RWPE2 (cell line): ENCODE data around the gene OLFM4.

Experiments used
- ATAC-seq: fragments of 200-7000 bp; cut with Tn5 transposase; 3 replicates; pipeline ENCODE4 v1.9.1; 2021; ENCODE audit warnings: low read depth
- DNase-seq: peaks from one replicate; pipeline ENCODE4 v3.0.0-alpha.2; 2020; ENCODE audit warnings: low spot score
- H3K27ac ChIP-seq: fragments of 450-650 bp; 2 replicates; pipeline ENCODE4 v1.5.1; 2017; ENCODE audit warnings: mild to moderate bottlenecking; ENCODE audit not compliant: poor library complexity, severe bottlenecking
- H3K27me3 ChIP-seq: fragments of 250-450 bp; sonication (Bioruptor Pico); 2 replicates; pipeline ENCODE4 v1.5.1; 2021; ENCODE audit warnings: mild to moderate bottlenecking, moderate library complexity; ENCODE audit not compliant: insufficient read depth, poor library complexity, severe bottlenecking
- H3K36me3 ChIP-seq: fragments of 250-450 bp; sonication (Bioruptor Pico); 2 replicates; pipeline ENCODE4 v1.5.1; 2020; ENCODE audit warnings: low read depth, mild to moderate bottlenecking, moderate library complexity
- H3K4me1 ChIP-seq: fragments of 250-450 bp; sonication (Bioruptor Pico); 2 replicates; pipeline ENCODE4 v1.5.1; 2021; ENCODE audit warnings: mild to moderate bottlenecking, moderate library complexity; ENCODE audit not compliant: insufficient read depth, poor library complexity, severe bottlenecking
- H3K4me3 ChIP-seq: fragments of 250-450 bp; sonication (Bioruptor Pico); 2 replicates; pipeline ENCODE4 v1.5.1; 2021; ENCODE audit warnings: mild to moderate bottlenecking, moderate library complexity; ENCODE audit not compliant: severe bottlenecking
- H3K9me3 ChIP-seq: fragments of 250-450 bp; sonication (Bioruptor Pico); 2 replicates; pipeline ENCODE4 v1.5.1; 2021; ENCODE audit warnings: mild to moderate bottlenecking, moderate library complexity; ENCODE audit not compliant: severe bottlenecking
- TF ChIP-seq, protein P1 (sequence below): fragments of 450-650 bp; IDR thresholded peaks from one replicate; pipeline ENCODE4 v1.5.1; 2017; ENCODE audit warnings: mild to moderate bottlenecking, moderate library complexity; ENCODE audit not compliant: poor library complexity, severe bottlenecking

Gene OLFM4

DNA sequence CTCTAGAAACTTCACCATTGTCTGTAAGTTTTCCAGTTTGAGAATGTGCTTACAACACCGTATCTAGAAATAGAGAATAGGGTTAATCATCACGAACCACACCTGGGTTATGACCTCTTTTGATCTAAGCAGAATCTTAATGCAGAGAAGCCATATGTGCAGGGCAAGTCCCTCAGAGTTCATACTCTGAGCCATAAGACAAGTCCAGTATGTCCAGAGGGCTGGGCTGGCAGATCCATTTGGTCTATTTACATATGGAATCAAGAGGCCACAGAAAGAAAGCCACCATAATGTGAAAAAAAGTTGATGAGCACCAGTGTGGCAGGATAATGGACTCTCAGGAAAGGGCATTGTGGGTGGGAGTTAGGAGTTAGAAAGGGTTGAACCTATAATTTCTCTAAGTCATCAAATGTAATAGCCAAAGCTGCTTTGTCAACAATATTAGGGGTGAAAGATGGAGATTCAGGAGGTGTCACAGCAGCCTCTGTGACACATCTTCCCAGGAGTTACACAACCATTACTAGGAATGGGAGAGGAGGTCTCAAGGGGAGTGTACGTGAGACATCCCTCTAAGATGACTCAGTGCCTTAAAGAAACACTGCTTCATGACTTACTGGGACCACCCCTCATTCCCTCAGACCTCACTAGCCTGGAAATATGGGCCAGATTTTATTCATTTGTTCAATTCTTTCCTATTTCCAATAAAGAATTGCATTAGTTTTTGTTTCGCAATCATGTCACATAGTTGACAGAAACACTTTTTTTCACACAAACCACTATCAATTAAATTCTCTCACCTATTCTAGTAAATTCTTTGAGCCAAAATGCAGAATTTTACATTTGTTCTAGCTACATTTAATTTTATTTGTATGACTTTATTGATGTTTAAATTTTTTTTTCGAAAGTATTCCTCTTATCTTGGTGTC is 30.4 kb upstream of the OLFM4 start:
- Histone ChIP-seq H3K36me3 (no peaks in the 10 kb centered on the region), H3K4me1 (no peaks in the 10 kb centered on the region), H3K9me3 (no peaks in the 10 kb centered on the region), H3K27me3 (no peaks in the 10 kb centered on the region), H3K27ac (no peak overlapping the region), H3K4me3 (no peak overlapping the region)
- TF ChIP-seq, protein P1, sequence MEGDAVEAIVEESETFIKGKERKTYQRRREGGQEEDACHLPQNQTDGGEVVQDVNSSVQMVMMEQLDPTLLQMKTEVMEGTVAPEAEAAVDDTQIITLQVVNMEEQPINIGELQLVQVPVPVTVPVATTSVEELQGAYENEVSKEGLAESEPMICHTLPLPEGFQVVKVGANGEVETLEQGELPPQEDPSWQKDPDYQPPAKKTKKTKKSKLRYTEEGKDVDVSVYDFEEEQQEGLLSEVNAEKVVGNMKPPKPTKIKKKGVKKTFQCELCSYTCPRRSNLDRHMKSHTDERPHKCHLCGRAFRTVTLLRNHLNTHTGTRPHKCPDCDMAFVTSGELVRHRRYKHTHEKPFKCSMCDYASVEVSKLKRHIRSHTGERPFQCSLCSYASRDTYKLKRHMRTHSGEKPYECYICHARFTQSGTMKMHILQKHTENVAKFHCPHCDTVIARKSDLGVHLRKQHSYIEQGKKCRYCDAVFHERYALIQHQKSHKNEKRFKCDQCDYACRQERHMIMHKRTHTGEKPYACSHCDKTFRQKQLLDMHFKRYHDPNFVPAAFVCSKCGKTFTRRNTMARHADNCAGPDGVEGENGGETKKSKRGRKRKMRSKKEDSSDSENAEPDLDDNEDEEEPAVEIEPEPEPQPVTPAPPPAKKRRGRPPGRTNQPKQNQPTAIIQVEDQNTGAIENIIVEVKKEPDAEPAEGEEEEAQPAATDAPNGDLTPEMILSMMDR, result no peak
- no peak for ATAC-seq
- no peak for DNase-seq

DNA sequence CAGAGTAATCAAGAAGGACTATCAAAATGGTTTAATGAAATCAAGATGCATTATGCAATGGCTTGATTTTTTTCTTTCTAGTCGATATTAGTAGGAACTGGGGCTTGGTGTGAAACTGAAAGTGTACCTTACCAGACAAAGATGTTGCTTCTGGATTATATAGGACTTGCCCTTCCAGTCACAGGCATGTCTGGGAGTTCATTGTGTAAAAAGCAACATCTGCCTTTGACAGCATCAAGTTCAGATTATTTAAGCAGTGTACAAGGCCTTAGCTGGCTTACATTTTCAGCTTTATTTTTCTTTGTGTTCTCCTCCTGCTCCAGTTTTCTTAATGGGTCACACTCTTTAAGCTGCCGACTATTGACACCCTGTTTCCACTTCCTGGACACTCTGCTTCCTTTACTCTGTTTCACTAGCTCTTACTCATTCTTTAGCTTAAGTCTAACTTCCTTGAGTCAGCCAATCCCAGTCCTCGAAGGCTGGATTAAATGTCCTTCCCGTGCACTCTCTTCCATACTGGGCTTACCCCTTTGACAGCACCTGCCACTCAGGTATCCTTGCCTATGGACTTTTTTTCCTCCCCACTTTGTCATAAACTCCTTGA is 29.4 kb upstream of the OLFM4 start:
- Histone ChIP-seq H3K27ac (no peak overlapping the region), H3K36me3 (no peaks in the 10 kb centered on the region), H3K4me1 (no peaks in the 10 kb centered on the region), H3K4me3 (no peak overlapping the region), H3K9me3 (no peaks in the 10 kb centered on the region), H3K27me3 (no peaks in the 10 kb centered on the region)
- TF ChIP-seq, protein P1, result no peak
- ATAC-seq, result no peak
- DNase-seq, result no peak

- TF ChIP-seq, protein P1, result no peak
- Histone ChIP-seq H3K27me3 (no peaks in the 10 kb centered on the region), H3K4me1 (no peaks in the 10 kb centered on the region), H3K4me3 (no peak overlapping the region), H3K36me3 (no peaks in the 10 kb centered on the region), H3K27ac (no peak overlapping the region), H3K9me3 (no peaks in the 10 kb centered on the region)
- DNase-seq (no peak), ATAC-seq (no peak)
Measured at GRCh38 chr13:53001444-53002225, 27.0 kb upstream of the OLFM4 start.

- Histone ChIP-seq H3K4me3 (no peak overlapping the region), H3K4me1 (no peaks in the 10 kb centered on the region), H3K27ac (no peak overlapping the region), H3K9me3 (no peaks in the 10 kb centered on the region), H3K27me3 (no peaks in the 10 kb centered on the region), H3K36me3 (no peaks in the 10 kb centered on the region)
- TF ChIP-seq, protein P1, result no peak
- ATAC-seq (no peak), DNase-seq (no peak)
Measured at GRCh38 chr13:53004573-53004972, 24.0 kb upstream of the OLFM4 start.
